ENCODE measurements around the gene RNF125.

DNA sequence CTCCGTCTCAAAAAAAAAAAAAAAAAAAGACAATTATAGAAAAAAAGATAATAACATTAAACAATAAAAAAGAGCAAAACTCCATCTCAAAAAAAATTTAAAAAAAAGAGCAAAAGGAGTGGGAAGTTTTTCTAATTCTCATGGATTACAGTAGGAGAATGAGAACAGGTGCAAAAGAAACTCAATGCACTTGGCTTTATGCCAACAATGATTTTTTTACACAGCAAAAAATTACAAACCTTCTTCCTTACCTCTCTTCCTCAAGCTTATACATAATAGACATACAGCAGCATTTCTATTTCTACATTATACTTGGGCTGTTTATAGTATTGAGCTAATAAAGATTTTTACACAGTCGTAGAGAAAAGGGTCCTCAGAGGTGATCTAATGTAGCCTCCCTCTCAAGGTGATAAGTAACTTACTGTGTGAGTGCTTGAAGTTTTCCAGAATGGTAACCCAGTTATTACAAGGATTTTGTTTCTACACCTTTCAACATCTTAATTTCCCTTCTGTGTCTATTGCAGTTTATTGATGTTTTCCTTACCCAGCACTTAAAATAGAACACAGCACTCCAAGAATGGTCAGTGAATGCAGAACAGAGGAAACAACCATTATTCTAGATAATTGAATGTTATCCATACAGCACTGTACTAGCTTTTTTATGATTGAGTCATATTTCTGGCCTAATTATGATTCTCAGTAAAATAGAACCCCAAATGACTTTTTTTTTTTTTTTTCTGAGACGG lies 38.2 kb downstream of the RNF125 start:
- TF ChIP-seq SRF (CRISPR knock-in tag; IDR thresholded peaks at IDR 0.05), result no peak
- TF ChIP-seq SP2 (IDR thresholded peaks at IDR 0.05; ENCODE audit: extremely low read depth, low read depth, low read length, poor library complexity, severe bottlenecking), result no peak
- TF ChIP-seq, protein P1, sequence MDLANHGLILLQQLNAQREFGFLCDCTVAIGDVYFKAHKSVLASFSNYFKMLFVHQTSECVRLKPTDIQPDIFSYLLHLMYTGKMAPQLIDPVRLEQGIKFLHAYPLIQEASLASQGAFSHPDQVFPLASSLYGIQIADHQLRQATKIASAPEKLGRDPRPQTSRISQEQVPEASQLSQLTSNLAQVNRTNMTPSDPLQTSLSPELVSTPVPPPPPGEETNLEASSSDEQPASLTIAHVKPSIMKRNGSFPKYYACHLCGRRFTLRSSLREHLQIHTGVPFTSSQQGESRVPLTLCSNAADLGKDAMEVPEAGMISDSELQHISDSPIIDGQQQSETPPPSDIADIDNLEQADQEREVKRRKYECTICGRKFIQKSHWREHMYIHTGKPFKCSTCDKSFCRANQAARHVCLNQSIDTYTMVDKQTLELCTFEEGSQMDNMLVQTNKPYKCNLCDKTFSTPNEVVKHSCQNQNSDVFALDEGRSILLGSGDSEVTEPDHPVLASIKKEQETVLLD (IDR thresholded peaks at IDR 0.05), result no peak
- no peak for TF ChIP-seq SAFB2 (IDR thresholded peaks at IDR 0.05; ENCODE audit: borderline replicate concordance, low read depth, low read length, severe bottlenecking)
- no peak for TF ChIP-seq TCF7 (IDR thresholded peaks at IDR 0.05; ENCODE audit: borderline replicate concordance)
- TF ChIP-seq POLR2AphosphoS5 (IDR thresholded peaks at IDR 0.05; ENCODE audit: control insufficient read depth, insufficient read depth, low read depth, low read length), result no peak
- TF ChIP-seq, protein P2, sequence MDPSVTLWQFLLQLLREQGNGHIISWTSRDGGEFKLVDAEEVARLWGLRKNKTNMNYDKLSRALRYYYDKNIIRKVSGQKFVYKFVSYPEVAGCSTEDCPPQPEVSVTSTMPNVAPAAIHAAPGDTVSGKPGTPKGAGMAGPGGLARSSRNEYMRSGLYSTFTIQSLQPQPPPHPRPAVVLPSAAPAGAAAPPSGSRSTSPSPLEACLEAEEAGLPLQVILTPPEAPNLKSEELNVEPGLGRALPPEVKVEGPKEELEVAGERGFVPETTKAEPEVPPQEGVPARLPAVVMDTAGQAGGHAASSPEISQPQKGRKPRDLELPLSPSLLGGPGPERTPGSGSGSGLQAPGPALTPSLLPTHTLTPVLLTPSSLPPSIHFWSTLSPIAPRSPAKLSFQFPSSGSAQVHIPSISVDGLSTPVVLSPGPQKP (CRISPR knock-in tag; IDR thresholded peaks at IDR 0.05), result no peak
- TF ChIP-seq ZC3H11A (IDR thresholded peaks at IDR 0.05; ENCODE audit: low read depth, low read length), result no peak
- TF ChIP-seq ZNF146 (CRISPR knock-in tag; IDR thresholded peaks at IDR 0.05; ENCODE audit: unreplicated experiment), result no peak
- TF ChIP-seq STAT5B (CRISPR knock-in tag; IDR thresholded peaks at IDR 0.05), result no peak
- TF ChIP-seq SIN3B (IDR thresholded peaks at IDR 0.05; ENCODE audit: low read depth), result no peak
- no peak for TF ChIP-seq ZHX1 (conservative IDR thresholded peaks at IDR 0.05; ENCODE audit: low read length)
